Measurements from ENCODE around the gene STRIT1. TPM values are rescaled to one million over a fixed set of nuclear protein-coding genes. Genes with fewer than 3 reads are reported as not detected.

The STRIT1 gene
- total and polyA plus RNA-seq, 2 donors (not counting 1 experiment from before 2014, with no cell fraction given): not detected

- no peaks in the 10 kb centered on the region for H3K27me3 ChIP-seq (ENCODE audit: control insufficient read depth, insufficient read depth, low read length)
- TF ChIP-seq, protein P1, sequence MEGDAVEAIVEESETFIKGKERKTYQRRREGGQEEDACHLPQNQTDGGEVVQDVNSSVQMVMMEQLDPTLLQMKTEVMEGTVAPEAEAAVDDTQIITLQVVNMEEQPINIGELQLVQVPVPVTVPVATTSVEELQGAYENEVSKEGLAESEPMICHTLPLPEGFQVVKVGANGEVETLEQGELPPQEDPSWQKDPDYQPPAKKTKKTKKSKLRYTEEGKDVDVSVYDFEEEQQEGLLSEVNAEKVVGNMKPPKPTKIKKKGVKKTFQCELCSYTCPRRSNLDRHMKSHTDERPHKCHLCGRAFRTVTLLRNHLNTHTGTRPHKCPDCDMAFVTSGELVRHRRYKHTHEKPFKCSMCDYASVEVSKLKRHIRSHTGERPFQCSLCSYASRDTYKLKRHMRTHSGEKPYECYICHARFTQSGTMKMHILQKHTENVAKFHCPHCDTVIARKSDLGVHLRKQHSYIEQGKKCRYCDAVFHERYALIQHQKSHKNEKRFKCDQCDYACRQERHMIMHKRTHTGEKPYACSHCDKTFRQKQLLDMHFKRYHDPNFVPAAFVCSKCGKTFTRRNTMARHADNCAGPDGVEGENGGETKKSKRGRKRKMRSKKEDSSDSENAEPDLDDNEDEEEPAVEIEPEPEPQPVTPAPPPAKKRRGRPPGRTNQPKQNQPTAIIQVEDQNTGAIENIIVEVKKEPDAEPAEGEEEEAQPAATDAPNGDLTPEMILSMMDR (conservative IDR thresholded peaks at IDR 0.05 in 1 of 2, IDR thresholded peaks at IDR 0.05 in 1 of 2; ENCODE audit: low read depth in 1 of 2, low read length in 2 of 2): no peak
- TF ChIP-seq EZH2 (IDR thresholded peaks at IDR 0.05; ENCODE audit: low read length, missing control alignments): no peak
- no peak overlapping the region for H3K9ac ChIP-seq (ENCODE audit: insufficient read depth, low read length)
- H2AFZ ChIP-seq (ENCODE audit: low read length): no peak overlapping the region
- H3K4me1 ChIP-seq (ENCODE audit: control insufficient read depth, extremely low read depth, insufficient read depth, low read length): no peaks in the 10 kb centered on the region
- DNase-seq (ENCODE audit: low read depth in 2 of 2): peak; percentile 52 to 66
- H4K20me1 ChIP-seq (ENCODE audit: control insufficient read depth, extremely low read depth, insufficient read depth, low read length): no peaks in the 10 kb centered on the region
- no peaks in the 10 kb centered on the region for H3K36me3 ChIP-seq (ENCODE audit: control insufficient read depth, insufficient read depth, low read length)
- H3K27ac ChIP-seq (ENCODE audit: insufficient read depth, low read length): no peak overlapping the region
- H3K79me2 ChIP-seq (ENCODE audit: control insufficient read depth, insufficient read depth, low read length): no peaks in the 10 kb centered on the region
- no peaks in the 10 kb centered on the region for H3K9me3 ChIP-seq (ENCODE audit: control insufficient read depth, insufficient read depth, low read depth, low read length)
- H3K4me3 ChIP-seq (replicated peaks in 1 of 4; ENCODE audit: control extremely low read depth in 1 of 4, insufficient read depth in 1 of 4, low read depth in 3 of 4, low read length in 4 of 4): no peak overlapping the region
- H3K4me2 ChIP-seq (ENCODE audit: extremely low read depth, insufficient read depth, low read length): no peak overlapping the region
These were observed 9.0 kb upstream of the STRIT1 start for GRCh38 chr3:155302481-155302880.

DNA sequence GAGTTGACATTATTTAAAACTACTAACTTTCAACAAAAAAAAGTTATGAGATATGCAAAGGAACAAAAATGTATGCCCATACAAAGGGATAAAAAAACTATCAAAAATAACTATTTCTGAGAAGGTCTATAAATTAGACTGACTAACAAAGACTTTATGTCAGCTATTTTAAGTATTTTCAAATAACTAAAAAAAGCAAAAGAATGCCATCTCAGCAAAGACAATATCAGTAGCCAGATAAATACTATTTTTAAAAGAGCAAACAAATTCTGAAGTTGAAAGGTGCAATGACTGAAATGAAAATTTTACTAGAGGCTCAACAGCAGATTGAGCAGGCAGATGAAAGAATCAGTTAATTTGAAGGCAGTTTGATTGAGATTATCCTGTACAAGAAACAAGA, 3.6 kb upstream of the STRIT1 start:
- H3K4me2 ChIP-seq (ENCODE audit: extremely low read depth, insufficient read depth, low read length): no peak overlapping the region
- H2AFZ ChIP-seq (ENCODE audit: low read length): no peak overlapping the region
- no peaks in the 10 kb centered on the region for H3K36me3 ChIP-seq (ENCODE audit: control insufficient read depth, insufficient read depth, low read length)
- no peak overlapping the region for H3K27ac ChIP-seq (ENCODE audit: insufficient read depth, low read length)
- H3K27me3 ChIP-seq (ENCODE audit: control insufficient read depth, insufficient read depth, low read length): no peaks in the 10 kb centered on the region
- DNase-seq (ENCODE audit: low read depth in 2 of 2): no peak
- H3K4me1 ChIP-seq (ENCODE audit: control insufficient read depth, extremely low read depth, insufficient read depth, low read length): no peaks in the 10 kb centered on the region
- H4K20me1 ChIP-seq (ENCODE audit: control insufficient read depth, extremely low read depth, insufficient read depth, low read length): no peaks in the 10 kb centered on the region
- TF ChIP-seq, protein P1 (conservative IDR thresholded peaks at IDR 0.05 in 1 of 2, IDR thresholded peaks at IDR 0.05 in 1 of 2; ENCODE audit: low read depth in 1 of 2, low read length in 2 of 2): no peak
- TF ChIP-seq EZH2 (IDR thresholded peaks at IDR 0.05; ENCODE audit: low read length, missing control alignments): no peak
- H3K4me3 ChIP-seq (replicated peaks in 1 of 4; ENCODE audit: control extremely low read depth in 1 of 4, insufficient read depth in 1 of 4, low read depth in 3 of 4, low read length in 4 of 4): no peak overlapping the region
- H3K9ac ChIP-seq (ENCODE audit: insufficient read depth, low read length): no peak overlapping the region
- H3K9me3 ChIP-seq (ENCODE audit: control insufficient read depth, insufficient read depth, low read depth, low read length): no peaks in the 10 kb centered on the region
- no peaks in the 10 kb centered on the region for H3K79me2 ChIP-seq (ENCODE audit: control insufficient read depth, insufficient read depth, low read length)

DNA sequence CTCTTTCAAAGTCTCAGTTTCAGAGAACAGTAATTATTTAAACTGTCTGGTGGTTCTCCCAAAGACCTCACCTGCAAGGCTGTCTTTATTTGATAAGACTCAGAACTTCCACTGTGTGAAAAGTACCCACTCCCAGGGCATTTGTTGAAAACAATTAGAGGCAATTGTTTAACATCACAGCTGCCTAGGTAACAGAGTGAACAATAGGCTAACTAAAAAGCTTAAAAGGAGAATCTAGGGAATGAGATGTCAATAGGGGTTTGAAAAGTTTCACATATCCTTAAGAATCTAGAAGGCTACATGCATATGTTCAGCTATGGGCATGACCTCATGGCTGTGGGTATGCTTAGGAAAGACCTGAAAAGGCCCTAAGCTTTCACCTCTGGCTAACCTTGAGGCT, 2.9 kb upstream of the STRIT1 start:
- Histone ChIP-seq H3K27me3 (ENCODE audit: control insufficient read depth, insufficient read depth, low read length) (no peaks in the 10 kb centered on the region), H2AFZ (ENCODE audit: low read length) (no peak overlapping the region), H3K36me3 (ENCODE audit: control insufficient read depth, insufficient read depth, low read length) (no peaks in the 10 kb centered on the region), H3K4me2 (ENCODE audit: extremely low read depth, insufficient read depth, low read length) (no peak overlapping the region), H3K9me3 (ENCODE audit: control insufficient read depth, insufficient read depth, low read depth, low read length) (no peaks in the 10 kb centered on the region), H3K9ac (ENCODE audit: insufficient read depth, low read length) (no peak overlapping the region), H3K27ac (ENCODE audit: insufficient read depth, low read length) (no peak overlapping the region), H3K4me1 (ENCODE audit: control insufficient read depth, extremely low read depth, insufficient read depth, low read length) (no peaks in the 10 kb centered on the region), H3K4me3 (replicated peaks in 1 of 4; ENCODE audit: control extremely low read depth in 1 of 4, insufficient read depth in 1 of 4, low read depth in 3 of 4, low read length in 4 of 4) (no peak overlapping the region), H4K20me1 (ENCODE audit: control insufficient read depth, extremely low read depth, insufficient read depth, low read length) (no peaks in the 10 kb centered on the region), H3K79me2 (ENCODE audit: control insufficient read depth, insufficient read depth, low read length) (no peaks in the 10 kb centered on the region)
- TF ChIP-seq EZH2 (IDR thresholded peaks at IDR 0.05; ENCODE audit: low read length, missing control alignments): no peak
- TF ChIP-seq, protein P1 (conservative IDR thresholded peaks at IDR 0.05 in 1 of 2, IDR thresholded peaks at IDR 0.05 in 1 of 2; ENCODE audit: low read depth in 1 of 2, low read length in 2 of 2): no peak
- no peak for DNase-seq (ENCODE audit: low read depth in 2 of 2)

Measured in fibroblast of lung (primary cell).